ENCODE data around the gene THOC6.

The THOC6 gene

GRCh38 chr16:2985462-2985861 lies 38.4 kb upstream of the THOC6 start:
- no peak for TF ChIP-seq CTCF (IDR thresholded peaks at IDR 0.05; ENCODE audit: extremely low read depth, missing control alignments)
- no peak for DNase-seq (ENCODE audit: low spot score)

- no peak for TF ChIP-seq CTCF (IDR thresholded peaks at IDR 0.05; ENCODE audit: extremely low read depth, missing control alignments)
These were observed 37.9 kb upstream of the THOC6 start for GRCh38 chr16:2985893-2986355.

GRCh38 chr16:2986623-2987188 lies 37.1 kb upstream of the THOC6 start:
- DNase-seq (ENCODE audit: low spot score), result no peak
- no peak for TF ChIP-seq CTCF (IDR thresholded peaks at IDR 0.05; ENCODE audit: extremely low read depth, missing control alignments)

More at GRCh38 chr16:2985893-2986355, 37.9 kb upstream of the THOC6 start:
- DNase-seq (ENCODE audit: low spot score), result no peak

- TF ChIP-seq CTCF (IDR thresholded peaks at IDR 0.05; ENCODE audit: extremely low read depth, missing control alignments), result no peak
- DNase-seq (ENCODE audit: low spot score), result no peak
These were observed 36.5 kb upstream of the THOC6 start for GRCh38 chr16:2987286-2987685.

GRCh38 chr16:2987833-2988232 lies 36.0 kb upstream of the THOC6 start:
- no peak for DNase-seq (ENCODE audit: low spot score)
- no peak for TF ChIP-seq CTCF (IDR thresholded peaks at IDR 0.05; ENCODE audit: extremely low read depth, missing control alignments)

GRCh38 chr16:2988590-2989099 lies 35.2 kb upstream of the THOC6 start:
- DNase-seq (ENCODE audit: low spot score), result no peak
- no peak for TF ChIP-seq CTCF (IDR thresholded peaks at IDR 0.05; ENCODE audit: extremely low read depth, missing control alignments)

- no peak for TF ChIP-seq CTCF (IDR thresholded peaks at IDR 0.05; ENCODE audit: extremely low read depth, missing control alignments)
- no peak for DNase-seq (ENCODE audit: low spot score)
These were observed 32.9 kb upstream of the THOC6 start for GRCh38 chr16:2990891-2991290.

All from GM20000 (cell line).